Kidney (tissue), 14 donors: ENCODE data around the gene GDF9. TPM values are rescaled to one million over a fixed set of nuclear protein-coding genes. Genes with fewer than 3 reads are reported as not detected.
A peak's percentile ranks its signal among the peaks of the same experiment; 100 is the strongest.

Experiments
- DNase-seq, 5 donors: peaks; one replicate each; pipeline ENCODE4 v3.0.0-alpha.2; 2013 to 2020
- FAIRE-seq: peaks from 2 replicates; lab custom pipeline; 2012; peaks lifted over from hg19 to GRCh38; lab: Jason Lieb, UNC
- H3K27ac ChIP-seq, 2 donors: one replicate each; pipeline ENCODE4 v1.7.0; 2013; ENCODE audit warnings: low read depth in 2 of 2, low read length in 2 of 2, inconsistent platforms in 1 of 2
- H3K27me3 ChIP-seq: one replicate; pipeline ENCODE4 v1.7.1; 2013; ENCODE audit warnings: low read length, inconsistent platforms; ENCODE audit not compliant: control insufficient read depth, insufficient read depth
- H3K36me3 ChIP-seq, 3 donors: one replicate each; pipeline versions ENCODE4 v1.7.0 to v1.7.1; 2013; ENCODE audit warnings: low read length in 3 of 3, control low read depth in 1 of 3, inconsistent platforms in 1 of 3; ENCODE audit not compliant: insufficient read depth in 3 of 3, control insufficient read depth in 2 of 3
- H3K4me1 ChIP-seq, 3 donors: one replicate each; pipeline versions ENCODE4 v1.7.0 to v1.7.1; 2013; ENCODE audit warnings: low read length in 3 of 3, inconsistent platforms in 1 of 3, low read depth in 1 of 3; ENCODE audit not compliant: control insufficient read depth in 2 of 3, insufficient read depth in 2 of 3
- H3K4me3 ChIP-seq, 3 donors: one replicate each; pipeline versions ENCODE4 v1.7.0 to v1.8.1; 2013; ENCODE audit warnings: low read length in 3 of 3, control low read depth in 1 of 3, inconsistent platforms in 1 of 3
- H3K9ac ChIP-seq, 3 donors: one replicate each; pipeline versions ENCODE4 v1.7.0 to v1.7.1; 2013; ENCODE audit warnings: low read length in 3 of 3, control low read depth in 1 of 3, inconsistent platforms in 1 of 3
- H3K9me3 ChIP-seq, 3 donors: one replicate each; pipeline versions ENCODE4 v1.7.0 to v1.7.1; 2013; ENCODE audit warnings: low read length in 3 of 3, control low read depth in 1 of 3, inconsistent platforms in 1 of 3; ENCODE audit not compliant: control insufficient read depth in 2 of 3, insufficient read depth in 1 of 3
- CTCF ChIP-seq: IDR thresholded peaks from 3 replicates; pipeline ENCODE4 v1.5.1; 2012; ENCODE audit warnings: mild to moderate bottlenecking, moderate library complexity, borderline replicate concordance; ENCODE audit not compliant: insufficient read depth; ENCODE audit errors: extremely low read depth
- intact Hi-C: fragments of 100-400 bp; cut with DNase I; formaldehyde crosslinking; loops from one replicate; pipeline ENCODE4 v1.11.1; 2022
- polyA plus RNA-seq: library from polyadenylated mRNA; stranded (reverse); fragments of 350-450 nt; fragmentation: Illumina TruSeq; extraction: RNeasy Lipid Tissue Mini Kit (QIAGEN cat#74804); gene quantifications from one replicate; pipeline ENCODE4 v1.2.3, GENCODE V29; 2014; ENCODE audit warnings: low read depth, low replicate concordance; ENCODE audit not compliant: insufficient read depth
- total RNA-seq: library from RNA; stranded (reverse); fragmentation: NEBNext Ultra II Directional; extraction: Animal tissue kit (Norgen Biotek cat#: 25700); gene quantifications from one replicate; pipeline ENCODE4 v1.2.1, GENCODE V29; 2021
- donor health status: control.
- donor health status: control.
- donor health status: control.
- donor health status: control.
- donor health status: control.
- donor health status: DM: yes; HTN: yes; CAD: no.
- donor health status: Normal renal cell carcinoma (clear cell type).

GDF9 gene
- total and polyA plus RNA-seq, 2 donors from 2014 or later, result 0.88 TPM

GRCh38 chr5:132865668-132866341, 464 bp downstream of the GDF9 start:
- intact Hi-C loops, result no loop called here
- FAIRE-seq (no peak), DNase-seq (no peak)
- no peaks in the 10 kb centered on the region for H3K9me3 ChIP-seq
- peak overlapping the region; percentile 50 to 90 (median 88) for H3K4me3 ChIP-seq
- peak overlapping the region; percentile 89 to 94 for H3K27ac ChIP-seq
- no peak for TF ChIP-seq CTCF
- H3K27me3 ChIP-seq, result no peaks in the 10 kb centered on the region
- peak overlapping the region; percentile 26 to 95 (median 65) for H3K9ac ChIP-seq
- H3K4me1 ChIP-seq, result peaks cover 0 to 15% (median 10%) of the 10 kb centered on the region in 3 donors
- peaks cover 0 to 17% (median 13%) of the 10 kb centered on the region in 3 donors for H3K36me3 ChIP-seq

- Histone ChIP-seq H3K36me3 (no peaks in the 10 kb centered on the region), H3K4me3 (no peak overlapping the region), H3K4me1 (peaks cover 0 to 5% (median 4%) of the 10 kb centered on the region in 3 donors), H3K9ac (no peak overlapping the region), H3K9me3 (no peaks in the 10 kb centered on the region), H3K27ac (no peak overlapping the region), H3K27me3 (no peaks in the 10 kb centered on the region)
- DNase-seq, result peak in 1 of 5 donors; percentile 59
- no peak for TF ChIP-seq CTCF
- intact Hi-C loops, result no loop called here
- no peak for FAIRE-seq
These were observed 5.5 kb downstream of the GDF9 start for GRCh38 chr5:132860742-132861141.

- FAIRE-seq, result no peak
- no peak for DNase-seq
- no peak for TF ChIP-seq CTCF
- Histone ChIP-seq H3K27ac (no peak overlapping the region), H3K36me3 (no peaks in the 10 kb centered on the region), H3K27me3 (no peaks in the 10 kb centered on the region), H3K4me3 (no peak overlapping the region), H3K9ac (no peak overlapping the region), H3K9me3 (no peaks in the 10 kb centered on the region), H3K4me1 (no peaks in the 10 kb centered on the region)
- intact Hi-C loops, result no loop called here
These were observed 6.3 kb downstream of the GDF9 start for GRCh38 chr5:132859889-132860437.
